HUES6 (cell line): ENCODE measurements around the gene CFAP77.

Source experiments
- H3K27ac ChIP-seq: 2 replicates; pipeline ENCODE4 v1.7.0; 2013; ENCODE audit warnings: low read depth, mild to moderate bottlenecking, low read length, inconsistent platforms
- H3K27me3 ChIP-seq: 2 replicates; pipeline ENCODE4 v1.6.1; 2013; ENCODE audit warnings: low read length; ENCODE audit not compliant: control insufficient read depth, insufficient read depth
- H3K36me3 ChIP-seq: 2 replicates; pipeline ENCODE4 v1.6.1; 2013; ENCODE audit warnings: low read length; ENCODE audit not compliant: control insufficient read depth, insufficient read depth
- H3K4me1 ChIP-seq: 2 replicates; pipeline ENCODE4 v1.6.1; 2013; ENCODE audit warnings: low read length; ENCODE audit not compliant: control insufficient read depth, insufficient read depth
- H3K4me3 ChIP-seq: 2 replicates; pipeline ENCODE4 v1.5.1; 2013; ENCODE audit warnings: low read depth, low read length
- H3K9ac ChIP-seq: one replicate; pipeline ENCODE4 v1.6.1; 2013; ENCODE audit warnings: mild to moderate bottlenecking, low read length
- H3K9me3 ChIP-seq: 2 replicates; pipeline ENCODE4 v1.6.1; 2013; ENCODE audit warnings: low read depth, low read length; ENCODE audit not compliant: control insufficient read depth, insufficient read depth

CFAP77 gene

DNA sequence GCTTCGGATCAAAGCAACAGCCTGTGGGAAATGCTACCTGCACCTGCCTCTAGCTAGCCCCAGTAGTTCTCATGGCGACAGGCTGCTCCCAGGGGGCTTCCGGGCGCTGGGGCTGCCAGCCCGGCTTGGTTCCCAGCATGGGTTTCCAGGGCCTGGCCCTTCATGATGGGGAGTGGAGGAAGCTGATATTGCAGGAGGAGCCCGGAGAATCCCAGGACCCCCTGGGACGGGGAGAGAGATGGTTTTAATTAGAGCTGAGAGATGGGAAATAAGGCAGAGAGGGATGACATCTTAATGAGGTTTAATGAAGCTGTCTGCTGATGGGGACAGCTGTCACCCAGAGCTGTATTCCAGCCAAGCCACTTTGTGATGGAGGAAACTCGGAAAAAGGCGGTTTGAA, 78.6 kb downstream of the CFAP77 start:
- Histone ChIP-seq H3K27ac (no peak overlapping the region), H3K27me3 (no peaks in the 10 kb centered on the region; the same call in 1 of the 2 replicates), H3K4me1 (peaks cover 2% of the 10 kb centered on the region; the same call in 1 of the 2 replicates)

DNA sequence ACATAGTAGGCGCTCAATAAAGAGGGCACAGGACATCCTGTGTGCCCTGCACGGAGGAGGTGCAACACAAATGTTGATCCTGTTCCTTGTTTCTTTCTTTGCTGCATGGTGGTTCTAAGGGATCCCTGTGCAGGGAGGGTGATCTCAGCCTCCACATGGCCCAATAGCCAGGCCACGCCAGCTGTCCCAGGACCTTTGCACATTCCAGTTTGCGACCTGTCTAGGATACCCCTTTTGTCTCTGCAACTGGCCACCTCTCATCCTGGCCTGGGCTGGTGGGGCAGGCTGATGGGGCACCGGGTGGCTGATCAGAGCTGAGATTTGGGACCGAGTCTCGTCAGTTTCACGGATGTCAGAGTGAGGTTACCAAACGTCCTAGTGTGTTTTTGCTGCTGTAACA, 79.5 kb downstream of the CFAP77 start:
- Histone ChIP-seq H3K4me3 (no peak overlapping the region), H3K4me1 (peaks cover 2% of the 10 kb centered on the region; the same call in 1 of the 2 replicates), H3K27ac (no peak overlapping the region), H3K36me3 (no peaks in the 10 kb centered on the region), H3K9me3 (peaks cover 18% of the 10 kb centered on the region), H3K27me3 (no peaks in the 10 kb centered on the region; the same call in 1 of the 2 replicates), H3K9ac (no peak overlapping the region)

More for the DNA sequence above, 78.6 kb downstream of the CFAP77 start:
- Histone ChIP-seq H3K36me3 (no peaks in the 10 kb centered on the region), H3K9me3 (peaks cover 13% of the 10 kb centered on the region), H3K9ac (no peak overlapping the region), H3K4me3 (no peak overlapping the region)

DNA sequence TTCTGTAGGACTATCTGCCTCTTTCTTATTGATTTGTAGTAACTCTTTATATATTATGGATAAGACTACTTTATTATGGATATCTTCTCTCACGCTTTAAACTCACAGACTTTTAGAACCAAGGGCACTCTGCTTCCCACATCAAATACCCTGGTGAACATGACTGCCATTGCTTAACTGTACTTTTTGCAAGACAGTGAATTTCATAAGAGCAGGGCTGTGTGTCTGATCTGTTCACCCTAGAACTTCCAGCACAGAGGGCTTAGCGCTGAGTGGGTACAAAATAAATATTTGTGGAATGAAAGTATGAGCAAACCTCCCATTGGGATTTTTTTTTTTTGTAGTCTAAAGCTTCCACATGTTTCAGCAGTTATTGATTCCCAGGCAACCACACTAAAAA, 84.8 kb downstream of the CFAP77 start:
- Histone ChIP-seq H3K4me1 (no peaks in the 10 kb centered on the region), H3K36me3 (no peaks in the 10 kb centered on the region), H3K27ac (no peak overlapping the region), H3K27me3 (no peaks in the 10 kb centered on the region; the same call in 1 of the 2 replicates), H3K9ac (no peak overlapping the region), H3K9me3 (peaks cover 20% of the 10 kb centered on the region), H3K4me3 (no peak overlapping the region)

DNA sequence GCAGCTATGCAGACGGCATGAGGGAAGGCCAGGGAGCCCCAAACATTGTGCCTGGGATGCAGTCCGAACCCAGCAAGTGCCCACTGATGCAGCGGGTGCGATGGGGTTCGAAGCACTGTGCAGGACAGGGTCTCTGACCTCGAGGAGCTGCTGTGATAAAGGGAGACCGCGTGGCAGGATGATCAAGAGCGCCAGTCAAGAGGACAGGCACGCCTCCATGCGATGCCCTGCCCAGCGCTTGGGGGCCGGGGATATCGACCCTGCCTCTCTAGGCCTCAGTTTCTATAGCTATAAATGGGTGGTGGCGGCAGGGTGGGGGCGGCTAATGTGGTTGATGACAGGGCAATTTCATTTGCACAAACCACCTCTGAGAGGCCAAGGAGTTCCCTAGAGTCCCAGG, 87.7 kb downstream of the CFAP77 start:
- H3K27ac ChIP-seq: no peak overlapping the region
- H3K27me3 ChIP-seq: no peaks in the 10 kb centered on the region; the same call in 1 of the 2 replicates
- peaks cover 15% of the 10 kb centered on the region for H3K9me3 ChIP-seq
- H3K36me3 ChIP-seq: no peaks in the 10 kb centered on the region
- no peak overlapping the region for H3K9ac ChIP-seq
- no peak overlapping the region for H3K4me3 ChIP-seq
- no peaks in the 10 kb centered on the region for H3K4me1 ChIP-seq

DNA sequence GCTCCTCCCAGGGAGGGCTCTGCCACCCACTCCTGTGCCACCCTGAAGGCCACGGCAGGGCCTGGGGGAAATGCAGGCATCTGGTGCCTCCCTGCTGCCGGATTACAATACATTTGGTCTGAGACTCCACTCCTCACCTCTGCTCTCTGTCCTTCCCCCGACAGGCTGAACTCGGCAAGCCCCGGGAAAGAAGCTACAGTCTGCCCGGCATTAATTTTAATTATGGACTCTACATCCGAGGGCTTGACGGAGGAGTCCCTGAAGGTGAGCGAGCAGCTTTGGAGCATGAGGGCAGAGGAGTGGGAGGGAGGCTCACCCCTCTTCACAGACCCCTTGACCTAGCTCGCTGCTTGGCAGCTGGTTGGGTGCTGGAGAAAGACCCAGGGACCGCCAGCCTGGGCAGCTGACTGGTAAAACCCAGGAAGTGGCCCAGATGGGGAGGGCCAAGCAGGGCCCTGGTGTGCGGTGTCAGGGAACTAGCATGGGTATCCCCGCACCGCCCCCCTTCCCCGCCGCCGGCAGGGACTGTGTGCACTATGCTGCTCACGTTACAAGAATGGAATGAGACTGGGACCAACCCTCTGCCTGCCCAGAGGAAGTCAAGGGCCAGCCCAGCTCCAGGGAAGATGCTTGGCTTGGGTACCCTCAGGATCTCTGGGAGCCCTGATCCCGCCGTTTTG, 88.7 kb downstream of the CFAP77 start:
- no peak overlapping the region for H3K4me3 ChIP-seq
- H3K27me3 ChIP-seq: no peaks in the 10 kb centered on the region; the same call in 1 of the 2 replicates
- peaks cover 7% of the 10 kb centered on the region; the same call in 1 of the 2 replicates for H3K9me3 ChIP-seq
- no peak overlapping the region for H3K27ac ChIP-seq
- no peaks in the 10 kb centered on the region for H3K36me3 ChIP-seq
- H3K9ac ChIP-seq: no peak overlapping the region
- no peaks in the 10 kb centered on the region for H3K4me1 ChIP-seq

DNA sequence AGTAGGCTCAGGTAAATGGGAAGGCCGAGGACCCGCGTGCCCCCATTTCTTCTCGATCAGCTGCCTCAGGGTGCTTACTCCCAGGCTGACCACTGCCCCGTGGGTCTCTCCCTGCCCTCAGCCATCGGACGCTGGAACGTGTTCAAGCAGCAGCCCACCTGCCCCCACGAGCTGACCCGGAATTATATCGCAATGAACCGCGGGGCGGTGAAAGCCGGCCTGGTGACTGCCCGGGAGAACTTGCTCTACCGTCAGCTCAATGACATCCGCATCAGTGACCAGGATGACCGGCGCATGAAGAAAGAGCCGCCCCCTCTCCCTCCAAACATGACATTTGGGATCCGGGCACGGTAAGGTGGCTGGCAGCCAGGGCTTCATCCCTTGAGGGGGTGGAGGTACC, 89.2 kb downstream of the CFAP77 start:
- Histone ChIP-seq H3K9ac (no peak overlapping the region), H3K36me3 (no peaks in the 10 kb centered on the region), H3K4me1 (peaks cover 5% of the 10 kb centered on the region; the same call in 1 of the 2 replicates), H3K27ac (no peak overlapping the region), H3K4me3 (no peak overlapping the region), H3K27me3 (no peaks in the 10 kb centered on the region; the same call in 1 of the 2 replicates), H3K9me3 (peaks cover 3% of the 10 kb centered on the region; the same call in 1 of the 2 replicates)

DNA sequence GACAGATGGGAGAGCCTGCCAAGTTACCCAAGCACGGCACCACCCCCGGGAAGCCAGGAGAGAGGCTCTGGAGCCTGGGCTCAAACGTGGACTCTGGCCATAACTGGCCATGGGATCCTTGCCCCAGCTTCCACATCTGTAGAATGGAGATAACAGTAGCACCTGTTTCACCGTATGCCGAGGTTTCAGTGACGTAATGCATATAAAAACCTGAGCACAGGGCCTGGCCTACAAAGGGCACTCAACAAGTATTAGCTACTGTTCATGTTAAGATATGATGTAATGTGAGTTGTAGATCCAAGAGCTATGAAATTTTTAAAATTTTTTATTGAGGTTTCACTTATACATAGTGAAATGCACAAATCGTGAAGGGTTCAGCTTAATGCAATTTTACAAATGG, 90.2 kb downstream of the CFAP77 start:
- H3K36me3 ChIP-seq: no peaks in the 10 kb centered on the region
- no peak overlapping the region for H3K4me3 ChIP-seq
- H3K4me1 ChIP-seq: peaks cover 14% of the 10 kb centered on the region; the same call in 1 of the 2 replicates
- no peak overlapping the region for H3K9ac ChIP-seq
- no peak overlapping the region for H3K27ac ChIP-seq
- H3K9me3 ChIP-seq: 0 out of 2 replicates have a peak, but pooled peaks cover under 1% of the 10 kb centered on the region
- no peaks in the 10 kb centered on the region; the same call in 1 of the 2 replicates for H3K27me3 ChIP-seq

DNA sequence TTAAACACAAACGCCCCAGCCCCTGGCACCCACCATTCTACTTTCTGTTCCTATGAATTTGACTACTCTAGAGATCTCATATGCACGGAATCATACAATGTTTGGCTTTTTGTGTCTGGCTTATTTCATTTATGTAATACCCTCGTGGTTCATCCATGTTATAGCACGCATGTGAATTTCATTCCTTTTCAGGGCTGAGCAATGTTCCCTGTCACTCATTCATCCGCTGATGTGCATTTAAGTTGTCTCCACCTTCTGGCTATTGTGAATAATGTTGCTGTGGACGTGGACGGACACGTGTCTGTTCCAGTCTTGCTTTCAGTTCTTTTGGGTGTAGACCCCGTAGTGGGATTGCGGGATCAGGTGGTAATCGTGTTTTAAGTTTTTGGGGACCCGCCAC, 92.5 kb downstream of the CFAP77 start:
- H3K9ac ChIP-seq: no peak overlapping the region
- peaks cover 6% of the 10 kb centered on the region; the same call in 1 of the 2 replicates for H3K27me3 ChIP-seq
- peaks cover 14% of the 10 kb centered on the region; the same call in 1 of the 2 replicates for H3K4me1 ChIP-seq
- no peaks in the 10 kb centered on the region for H3K36me3 ChIP-seq
- H3K9me3 ChIP-seq: no peaks in the 10 kb centered on the region
- no peak overlapping the region for H3K4me3 ChIP-seq
- H3K27ac ChIP-seq: no peak overlapping the region

DNA sequence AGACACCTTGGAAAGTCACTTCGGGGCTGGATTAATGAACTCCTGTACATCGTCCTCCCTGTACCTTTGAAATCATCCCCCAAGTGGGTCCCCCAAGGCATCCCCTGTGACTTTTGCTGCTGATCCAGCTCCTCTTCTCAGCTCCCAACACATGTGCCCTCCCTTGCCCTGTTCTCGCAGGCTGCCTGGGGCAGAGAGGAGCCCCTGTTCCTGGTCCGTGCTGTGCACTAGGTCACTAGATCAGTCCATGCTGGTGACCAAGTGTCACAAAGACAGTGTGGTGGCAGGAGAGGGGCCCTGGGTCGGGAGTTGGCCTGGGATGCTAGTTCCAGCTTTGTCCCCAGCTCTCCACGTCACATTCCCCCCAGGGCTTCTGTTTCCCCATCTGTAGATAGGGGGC, 93.1 kb downstream of the CFAP77 start:
- no peak overlapping the region for H3K9ac ChIP-seq
- peaks cover 6% of the 10 kb centered on the region; the same call in 1 of the 2 replicates for H3K27me3 ChIP-seq
- H3K36me3 ChIP-seq: no peaks in the 10 kb centered on the region
- no peak overlapping the region for H3K4me3 ChIP-seq
- peaks cover 14% of the 10 kb centered on the region; the same call in 1 of the 2 replicates for H3K4me1 ChIP-seq
- no peak overlapping the region for H3K27ac ChIP-seq
- no peaks in the 10 kb centered on the region for H3K9me3 ChIP-seq

DNA sequence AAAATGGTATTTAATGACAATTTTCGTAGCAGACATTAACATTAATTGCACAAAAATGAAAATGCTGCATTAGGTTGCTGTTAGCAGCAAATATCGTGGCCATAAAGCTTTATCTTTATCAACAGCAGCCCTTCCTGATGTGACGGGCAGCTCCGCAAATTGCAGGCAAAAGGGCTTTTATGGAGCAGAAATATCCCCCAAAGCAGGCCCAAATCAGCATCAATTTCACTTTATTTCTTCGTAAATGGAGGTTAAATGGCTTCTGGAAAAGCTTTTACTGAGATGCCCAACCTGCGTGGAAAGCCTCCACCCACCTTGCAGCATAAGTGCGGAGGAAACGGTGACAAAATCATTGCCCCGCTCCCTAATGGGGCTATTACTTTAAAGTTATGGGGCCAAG, 94.5 kb downstream of the CFAP77 start:
- no peak overlapping the region for H3K4me3 ChIP-seq
- no peak overlapping the region for H3K27ac ChIP-seq
- peaks cover 14% of the 10 kb centered on the region; the same call in 1 of the 2 replicates for H3K4me1 ChIP-seq

DNA sequence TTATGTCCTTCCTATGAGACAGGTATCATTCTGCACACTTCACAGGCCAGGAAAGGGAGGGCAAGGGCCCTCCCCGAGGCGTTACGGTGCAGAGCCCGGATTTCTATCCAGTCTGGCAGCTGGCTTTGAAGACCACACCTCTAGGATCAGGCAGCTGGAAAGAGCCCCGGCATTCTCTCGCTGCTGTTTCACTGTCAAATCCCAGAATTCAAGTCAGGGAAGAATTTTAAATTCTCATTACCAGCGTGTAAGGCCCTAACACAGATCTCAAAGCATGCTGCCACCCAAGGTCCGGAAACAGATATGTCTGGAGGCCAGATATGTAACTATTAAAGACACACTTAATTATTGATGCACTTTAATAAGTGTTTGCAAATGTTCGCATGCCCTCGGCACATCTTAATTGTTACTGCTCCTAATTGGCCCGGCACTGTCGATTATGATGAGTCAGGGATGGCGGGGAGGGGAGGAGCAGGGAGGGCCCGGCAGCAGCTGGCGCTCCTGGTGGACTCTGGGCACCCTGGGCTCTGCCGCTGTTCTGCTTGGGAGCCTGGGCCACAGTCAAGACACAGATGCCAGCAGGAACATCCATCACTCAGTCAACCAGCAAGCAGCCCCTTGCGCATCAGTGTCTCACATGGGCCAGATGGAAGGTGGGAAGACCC, 96.1 kb downstream of the CFAP77 start:
- Histone ChIP-seq H3K9me3 (no peaks in the 10 kb centered on the region), H3K9ac (no peak overlapping the region), H3K4me3 (no peak overlapping the region), H3K36me3 (no peaks in the 10 kb centered on the region), H3K27me3 (peaks cover 6% of the 10 kb centered on the region; the same call in 1 of the 2 replicates), H3K27ac (no peak overlapping the region), H3K4me1 (peaks cover 14% of the 10 kb centered on the region; the same call in 1 of the 2 replicates)

More for the DNA sequence above, 94.5 kb downstream of the CFAP77 start:
- no peak overlapping the region for H3K9ac ChIP-seq
- H3K36me3 ChIP-seq: no peaks in the 10 kb centered on the region
- H3K27me3 ChIP-seq: peaks cover 6% of the 10 kb centered on the region; the same call in 1 of the 2 replicates
- H3K9me3 ChIP-seq: no peaks in the 10 kb centered on the region
